ENCODE measurements around the gene MYCN. TPM values are rescaled to one million over a fixed set of nuclear protein-coding genes. Genes with fewer than 3 reads are reported as not detected.

MYCN gene
- total RNA-seq, 1 donor from 2014 or later: 7.3 TPM

Small RNA genes lying within 50 kb of the gene (small RNA-seq; reads per million reads assigned to genes)
- gene RF01210 (ENCODE audit: low replicate concordance) (not detected), gene RN7SL104P (ENCODE audit: low replicate concordance) (not detected)

Measured in tongue (tissue), 2 donors.